Germinal center (tissue), 1 donor: ENCODE data around the gene CDKN2B-AS1.

Experiments used
- DNase-seq: peaks from one replicate; pipeline ENCODE4 v3.0.0; 2012; ENCODE audit warnings: mixed read lengths, low spot score

Gene CDKN2B-AS1

DNA sequence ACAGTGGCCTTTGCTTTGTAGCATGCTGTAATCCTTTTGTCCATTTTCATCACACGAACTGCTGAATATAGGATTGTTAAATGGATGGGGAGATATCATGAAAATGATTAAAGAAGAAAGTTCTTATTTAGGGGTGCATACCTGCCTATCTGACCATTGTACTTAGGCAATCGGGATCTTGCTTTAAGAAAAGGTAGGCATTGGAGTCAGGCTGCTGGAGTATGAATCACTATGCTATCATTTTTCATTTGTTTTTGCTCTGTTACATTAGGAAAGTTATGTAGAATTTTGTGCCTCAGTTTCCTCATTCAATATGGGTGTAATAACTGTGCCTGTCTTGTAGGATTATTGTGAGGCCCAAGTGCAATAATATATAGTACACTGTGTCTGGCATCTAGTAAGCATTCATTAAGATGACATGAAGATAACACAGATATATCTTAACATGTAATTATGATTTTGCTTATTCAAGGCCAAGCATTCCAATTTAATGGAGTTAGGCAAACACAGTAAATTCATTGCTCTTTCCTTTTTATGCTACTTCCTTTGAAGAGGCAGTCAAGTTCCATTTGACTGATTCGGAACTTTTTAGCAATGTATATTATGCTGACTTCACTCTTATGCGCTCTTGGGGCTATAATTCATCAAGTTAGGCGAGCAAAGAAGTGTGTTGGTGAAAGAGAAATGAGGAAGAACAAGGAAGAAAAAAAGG is 124.4 kb downstream of the CDKN2B-AS1 start:
- DNase-seq, result no peak

DNA sequence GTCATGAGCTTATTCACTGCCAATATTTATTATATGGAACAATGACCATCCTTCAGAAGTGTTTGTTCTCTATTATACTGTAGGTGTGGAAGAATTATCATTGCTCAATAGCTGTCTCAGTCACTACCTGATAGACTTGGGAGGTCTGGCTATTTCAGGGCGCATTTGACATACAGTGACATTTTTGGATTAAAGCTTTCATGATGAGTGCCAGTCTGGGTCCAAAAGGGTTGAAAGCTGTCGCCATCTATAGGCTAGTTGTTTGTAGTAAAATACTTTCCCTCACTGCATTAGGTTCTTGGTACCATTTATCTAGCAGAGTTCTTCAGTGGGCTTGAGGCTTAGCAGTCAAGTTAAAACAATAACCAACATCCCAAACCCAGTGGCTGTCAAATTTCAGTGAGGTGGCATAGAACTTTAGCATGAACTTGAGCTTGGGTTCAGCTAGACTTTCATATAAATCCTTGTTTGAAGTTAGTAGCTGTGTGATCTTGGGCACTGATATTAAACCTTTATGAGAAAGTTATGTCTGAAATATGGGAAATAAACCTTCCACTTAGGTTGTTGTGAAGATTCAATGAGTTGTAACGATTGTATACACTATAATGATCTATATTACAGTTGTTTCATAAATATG is 125.0 kb downstream of the CDKN2B-AS1 start:
- DNase-seq, result no peak

DNA sequence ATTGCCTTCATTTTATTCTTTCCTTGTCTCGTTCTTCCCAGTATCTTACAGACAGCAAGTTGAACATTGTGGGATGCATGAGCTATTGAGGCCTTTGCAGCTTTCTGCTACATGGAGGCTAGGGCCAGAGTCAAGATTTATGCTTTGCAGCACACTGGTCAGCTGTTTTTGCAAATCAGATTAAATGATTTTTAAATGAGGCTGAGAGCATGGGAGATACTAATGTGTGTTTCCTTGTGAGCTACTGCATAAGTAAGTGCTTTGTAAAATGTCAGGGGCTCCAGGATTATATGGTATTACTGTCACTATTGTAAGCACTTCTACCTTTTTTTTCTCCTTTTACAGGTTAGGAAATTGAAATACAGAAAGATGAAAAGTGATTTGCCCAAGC is 125.6 kb downstream of the CDKN2B-AS1 start:
- DNase-seq, result no peak

DNA sequence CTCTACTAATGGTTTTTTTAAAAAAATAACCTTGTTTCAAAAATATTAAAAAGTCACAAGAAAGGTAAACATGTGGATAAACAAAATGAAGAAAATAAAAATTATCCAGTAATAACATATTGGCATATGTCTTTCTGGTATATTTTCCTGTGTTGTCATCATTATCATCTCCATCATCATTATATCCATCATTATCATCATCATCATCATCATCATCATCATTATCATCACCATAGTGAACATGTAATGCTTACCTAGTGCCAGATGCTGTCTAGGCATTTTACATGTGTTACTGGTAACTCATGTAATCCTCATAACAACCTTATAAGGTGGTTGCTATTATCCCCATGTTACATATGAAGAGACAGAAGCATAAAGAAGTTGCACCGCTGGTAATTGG is 126.0 kb downstream of the CDKN2B-AS1 start:
- DNase-seq, result no peak

DNA sequence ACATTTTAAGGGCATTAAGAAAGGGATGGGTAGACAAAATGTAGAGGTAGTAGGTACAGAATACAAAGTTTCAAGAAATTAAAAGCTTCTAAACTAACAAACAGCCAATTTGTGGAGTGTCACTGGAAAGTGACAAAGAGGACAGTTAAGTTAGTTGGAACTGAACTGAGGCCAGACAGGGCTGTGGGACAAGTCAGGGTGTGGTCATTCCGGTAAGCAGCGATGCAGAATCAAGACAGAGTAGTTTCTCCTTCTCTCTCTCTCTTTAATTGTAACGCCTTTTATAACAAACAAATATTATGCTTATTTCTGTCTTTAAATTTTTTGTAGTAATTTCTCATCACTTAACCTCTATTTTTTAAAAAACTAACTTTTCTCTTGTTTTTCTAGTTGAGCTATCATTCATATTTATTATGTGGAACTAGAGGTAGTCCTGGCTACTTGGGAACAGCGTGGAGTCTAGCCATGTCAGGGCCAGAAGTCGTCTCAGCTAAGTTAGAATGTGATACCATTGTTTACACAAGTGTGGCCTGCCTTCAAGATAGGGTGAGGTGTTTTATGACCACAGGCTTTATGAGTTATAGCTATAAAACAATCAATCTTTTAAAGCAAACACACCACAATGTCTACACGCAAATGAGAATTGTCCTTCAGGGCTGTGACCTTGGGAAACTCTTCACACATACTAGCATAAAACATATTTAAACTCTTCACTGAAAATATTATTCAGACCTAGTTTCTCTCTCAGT is 129.8 kb downstream of the CDKN2B-AS1 start:
- DNase-seq, result no peak

DNA sequence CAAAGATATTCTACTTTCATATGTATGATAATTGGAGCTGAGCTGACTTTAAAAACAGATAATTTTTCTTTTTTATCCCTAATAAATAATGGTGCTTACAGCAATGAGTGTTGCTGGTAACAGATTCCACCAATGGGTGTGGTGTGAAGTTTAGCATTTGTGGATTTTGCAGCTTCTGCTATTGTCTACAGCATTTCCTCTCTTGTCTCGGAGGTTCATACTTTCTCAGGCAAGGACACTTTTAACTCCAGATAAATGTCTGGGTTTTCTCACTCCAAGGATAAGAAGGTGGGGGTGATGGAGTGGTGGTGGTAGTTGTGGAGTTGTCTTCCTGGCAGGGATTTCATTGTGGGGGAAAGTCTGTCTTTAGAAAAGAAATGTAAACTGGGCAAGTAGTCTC is 134.5 kb downstream of the CDKN2B-AS1 start:
- no peak for DNase-seq

DNA sequence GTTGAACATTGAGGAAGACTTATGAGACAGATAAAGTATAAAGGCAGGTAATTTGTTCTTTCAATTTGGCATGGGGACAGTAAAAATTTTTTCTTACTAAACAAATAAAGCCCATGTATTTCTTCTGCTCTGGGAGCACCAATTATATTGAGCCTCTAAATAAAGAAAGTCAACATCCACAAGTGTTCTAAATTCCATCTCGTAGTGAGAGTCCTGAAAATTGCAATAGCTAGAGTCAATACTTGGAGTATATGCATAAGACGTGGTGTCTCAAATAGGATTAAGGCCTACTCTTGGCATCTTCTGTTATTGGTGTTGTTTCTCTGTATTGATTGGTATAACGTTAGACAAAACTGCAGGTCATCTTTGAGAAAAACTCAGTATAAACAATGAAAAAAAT is 135.0 kb downstream of the CDKN2B-AS1 start:
- no peak for DNase-seq

DNA sequence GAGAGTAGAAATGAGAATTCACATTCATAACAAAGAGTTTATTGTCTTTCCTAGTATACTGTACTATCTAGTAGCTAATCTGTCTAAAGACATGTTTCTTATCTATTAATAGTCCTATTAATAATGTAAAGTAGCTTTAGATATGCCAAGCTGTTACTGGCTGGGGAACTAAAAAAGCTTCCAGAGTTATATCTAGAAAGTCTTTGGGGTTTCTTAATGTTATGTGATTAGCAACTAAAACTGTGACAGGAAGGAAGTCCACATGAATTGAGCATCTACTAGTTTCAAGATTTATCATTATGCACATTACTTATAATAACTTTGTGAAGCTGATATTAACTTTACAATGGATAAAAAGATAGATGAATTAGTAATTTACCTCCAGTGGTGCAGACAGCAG is 137.2 kb downstream of the CDKN2B-AS1 start:
- no peak for DNase-seq

DNA sequence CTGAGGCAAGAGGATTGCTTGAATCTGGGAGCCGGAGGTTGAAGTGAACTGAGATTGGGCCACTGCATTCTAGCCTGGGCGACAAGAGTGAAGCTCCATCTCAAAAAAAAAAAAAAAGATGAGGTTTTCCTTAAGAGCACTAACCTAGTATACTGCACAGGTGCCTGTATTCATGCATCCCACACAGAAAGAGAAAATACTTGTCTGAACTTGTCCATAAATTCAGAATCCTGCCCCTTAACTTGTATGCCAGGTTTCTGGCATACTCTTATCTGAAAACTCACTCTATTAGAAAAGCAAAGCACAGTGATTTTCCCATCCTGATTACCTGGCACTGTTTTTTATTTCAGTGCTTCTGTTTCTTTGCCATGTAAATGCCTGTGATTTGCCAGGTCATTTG is 139.8 kb downstream of the CDKN2B-AS1 start:
- no peak for DNase-seq

DNA sequence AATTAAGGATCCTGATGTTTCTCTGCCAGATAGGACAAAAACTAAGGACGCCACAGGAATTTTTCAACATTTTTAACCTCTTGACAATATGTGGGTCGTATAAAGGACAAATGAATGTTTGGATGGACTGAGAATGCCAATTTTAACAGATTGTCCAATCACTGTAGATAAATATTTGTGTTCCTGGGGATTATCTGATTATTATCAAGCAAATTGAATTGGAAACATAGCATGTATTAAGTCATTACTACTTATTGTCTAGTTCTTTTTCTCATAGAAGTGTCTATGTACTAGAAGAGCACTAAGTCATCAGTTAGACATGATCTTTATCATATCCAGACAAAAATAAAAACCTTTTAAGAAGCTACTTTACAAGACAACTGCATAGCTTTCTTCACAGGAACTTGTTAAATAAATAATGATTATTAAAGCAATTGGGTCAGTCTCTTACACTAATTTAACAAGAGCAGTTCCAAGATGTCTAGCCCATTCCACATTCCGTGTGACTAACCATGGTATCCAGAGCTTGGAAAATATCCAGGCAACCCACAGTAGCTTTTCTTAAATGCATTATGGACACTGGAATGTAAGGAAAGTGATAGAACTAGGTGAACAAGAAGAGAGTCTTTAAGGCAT is 142.0 kb downstream of the CDKN2B-AS1 start:
- no peak for DNase-seq

DNA sequence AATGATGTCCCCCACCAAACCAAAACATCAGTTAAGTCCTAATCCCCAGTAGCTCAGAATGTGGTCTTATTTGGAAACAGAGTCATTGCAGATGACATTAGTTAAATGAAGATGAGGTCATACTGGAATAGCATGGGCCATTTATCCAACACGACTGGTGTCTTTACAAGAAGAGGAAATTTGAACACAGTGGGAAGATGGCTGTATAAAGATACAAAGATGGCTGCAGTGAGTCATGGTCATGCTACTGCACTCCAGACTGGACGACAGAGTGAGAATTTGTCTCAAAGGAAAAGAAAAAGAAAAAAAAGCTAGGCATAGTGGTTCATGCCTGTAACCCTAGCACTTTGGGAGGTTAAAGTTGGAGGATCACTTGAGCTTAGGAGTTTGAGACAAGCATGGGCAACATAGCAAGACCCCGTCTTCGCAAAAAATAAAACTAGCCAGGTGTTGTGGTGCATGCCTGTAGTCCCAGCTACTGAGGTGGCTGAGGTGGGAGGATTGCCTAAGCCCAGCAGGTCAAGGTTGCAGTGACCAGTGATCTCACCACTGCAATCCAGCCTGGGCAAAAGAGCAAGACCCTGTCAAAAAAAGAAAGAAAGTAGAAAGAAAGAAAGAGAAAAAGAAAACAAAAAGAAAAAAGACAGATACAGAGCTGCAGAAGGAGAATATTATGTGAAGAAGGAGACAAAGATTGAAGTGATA is 144.5 kb downstream of the CDKN2B-AS1 start:
- DNase-seq, result no peak

DNA sequence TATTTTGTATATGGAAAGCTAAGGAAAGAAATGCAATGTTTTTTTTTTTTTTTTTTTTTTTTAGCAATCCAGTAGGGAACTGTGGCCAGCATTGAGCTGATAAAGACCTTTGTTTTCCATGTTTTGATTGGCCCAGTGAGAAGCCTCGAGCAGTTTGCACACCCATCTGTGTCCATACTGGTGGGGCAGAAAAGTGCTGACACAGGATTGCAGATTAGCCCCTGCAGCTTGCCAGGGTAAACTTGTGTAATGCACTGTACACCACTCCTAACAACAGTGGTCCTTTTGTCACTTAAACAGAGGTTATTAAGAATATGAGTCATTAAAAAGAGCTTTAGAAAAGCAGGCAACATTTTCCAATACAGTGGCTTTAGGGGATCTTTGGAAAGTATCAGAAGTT is 147.3 kb downstream of the CDKN2B-AS1 start:
- no peak for DNase-seq

DNA sequence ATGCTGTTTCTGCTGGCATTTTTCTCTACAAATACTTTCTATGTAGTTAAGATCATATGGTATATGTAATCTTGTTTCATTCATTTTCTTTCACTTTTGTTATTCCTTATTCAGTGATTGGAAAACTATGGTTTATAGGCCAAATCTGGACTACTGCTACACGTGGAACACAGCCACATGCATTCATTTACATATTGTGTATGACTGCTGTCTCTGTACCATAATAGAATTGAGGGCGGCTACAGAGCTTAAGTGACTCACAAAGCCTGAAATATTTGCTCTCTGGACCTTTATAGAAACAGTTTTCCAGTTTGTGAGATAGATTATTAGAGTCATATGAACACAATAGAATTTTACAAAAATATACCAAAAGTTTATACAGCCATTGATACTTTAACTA is 148.1 kb downstream of the CDKN2B-AS1 start:
- DNase-seq, result no peak

DNA sequence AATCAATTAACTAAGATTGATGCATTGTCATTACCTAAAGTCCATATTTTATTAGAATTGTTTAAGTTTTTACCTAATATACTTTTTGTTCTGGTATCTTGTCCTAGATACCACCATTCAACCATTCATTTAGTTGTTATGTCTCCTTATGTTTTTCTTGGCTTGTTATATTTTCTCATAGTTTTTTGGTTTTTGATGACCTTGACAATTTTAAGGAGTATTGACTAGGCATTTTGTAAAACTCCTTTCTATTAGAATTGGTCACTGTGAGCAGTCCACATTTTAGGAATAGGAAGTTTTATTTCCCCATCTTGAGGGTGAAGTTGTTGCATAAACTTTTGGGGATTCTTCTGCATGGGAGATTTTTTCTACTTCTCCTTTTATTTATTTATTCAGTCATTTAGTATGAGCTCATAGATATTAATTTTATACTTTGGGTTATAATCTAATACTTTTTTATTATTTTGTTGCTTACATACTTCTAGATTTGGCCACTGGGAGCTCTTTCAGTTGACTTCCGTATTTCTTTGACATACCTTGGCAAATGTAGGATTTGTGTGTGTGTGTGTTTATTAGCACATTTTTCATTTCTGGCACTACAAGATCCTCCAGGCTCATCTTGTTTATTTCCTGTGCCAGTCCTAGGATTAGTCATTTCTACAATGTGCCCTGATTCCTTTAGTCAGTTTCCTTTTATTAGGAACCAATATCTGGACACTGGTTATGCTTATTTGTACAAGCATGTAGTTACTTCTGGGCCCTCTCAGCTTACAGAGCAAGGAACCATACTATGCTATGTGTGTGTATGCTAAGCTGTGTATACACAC is 149.4 kb downstream of the CDKN2B-AS1 start:
- DNase-seq, result no peak

DNA sequence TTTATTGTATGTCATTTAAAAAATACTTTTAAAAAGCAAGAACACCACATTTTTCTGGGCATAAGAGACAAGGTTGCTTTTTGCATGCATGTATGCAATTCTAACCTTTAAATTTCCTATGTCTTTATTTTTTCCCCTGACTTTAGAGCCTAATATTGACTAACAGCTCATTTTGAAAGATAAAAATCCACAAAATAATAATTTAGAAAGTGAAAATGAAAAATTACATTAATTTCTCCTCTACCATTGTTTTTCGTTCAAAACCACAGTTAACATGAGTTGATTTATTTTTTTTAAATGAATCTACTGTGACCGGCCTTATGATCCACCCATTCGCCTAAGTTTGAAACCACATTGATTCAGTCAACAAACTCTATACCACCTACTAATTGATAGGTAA is 152.0 kb downstream of the CDKN2B-AS1 start:
- no peak for DNase-seq

DNA sequence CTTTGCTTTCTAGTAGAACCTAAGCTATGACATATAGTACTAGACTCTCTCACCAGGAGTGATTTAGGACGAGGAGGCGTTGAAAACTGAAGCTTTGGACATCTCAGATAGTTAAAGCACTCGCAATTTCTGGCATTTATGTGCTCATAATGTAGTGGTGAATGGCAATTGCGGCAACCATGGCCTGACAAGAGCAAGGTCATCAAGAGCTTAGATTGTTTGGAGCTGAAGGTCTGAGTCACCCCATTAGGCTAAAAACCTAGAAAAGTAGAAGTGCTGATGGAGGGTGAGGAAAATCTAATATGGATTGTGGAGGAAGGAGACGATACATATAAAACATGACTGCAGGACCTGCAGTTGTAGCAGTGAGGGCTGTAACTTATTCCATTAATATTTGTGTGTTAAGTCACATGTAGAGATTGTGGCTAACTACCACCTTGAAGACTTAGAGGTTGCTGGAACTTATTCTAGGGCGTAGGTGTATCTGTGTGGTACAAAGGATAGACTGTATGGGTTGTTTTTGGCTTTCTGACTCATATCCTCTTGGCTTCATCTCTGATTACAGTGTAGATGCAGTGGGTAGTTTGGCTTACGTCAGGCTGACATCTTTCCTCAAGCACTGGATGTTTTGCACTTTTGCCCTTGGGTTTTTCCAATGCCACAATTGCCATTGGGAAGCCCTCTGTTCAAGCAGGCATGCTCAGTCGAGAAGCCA is 153.4 kb downstream of the CDKN2B-AS1 start:
- no peak for DNase-seq

DNA sequence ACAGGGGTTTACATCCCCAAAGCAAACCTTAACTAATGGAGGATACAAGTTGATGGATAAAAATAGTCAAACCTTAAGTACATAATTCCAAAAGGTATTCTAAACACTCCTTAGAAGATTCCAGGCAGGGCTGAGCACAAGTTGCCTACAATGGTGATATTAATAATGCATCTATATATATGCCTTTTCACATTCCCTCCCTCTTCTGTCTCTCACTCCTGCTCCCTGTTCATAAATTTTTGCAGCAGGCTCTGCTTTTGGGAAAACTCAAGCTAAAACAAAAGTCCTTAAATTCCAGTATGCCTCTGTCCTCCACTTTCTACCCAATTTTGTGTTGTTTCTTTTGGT is 153.9 kb downstream of the CDKN2B-AS1 start:
- DNase-seq, result no peak

DNA sequence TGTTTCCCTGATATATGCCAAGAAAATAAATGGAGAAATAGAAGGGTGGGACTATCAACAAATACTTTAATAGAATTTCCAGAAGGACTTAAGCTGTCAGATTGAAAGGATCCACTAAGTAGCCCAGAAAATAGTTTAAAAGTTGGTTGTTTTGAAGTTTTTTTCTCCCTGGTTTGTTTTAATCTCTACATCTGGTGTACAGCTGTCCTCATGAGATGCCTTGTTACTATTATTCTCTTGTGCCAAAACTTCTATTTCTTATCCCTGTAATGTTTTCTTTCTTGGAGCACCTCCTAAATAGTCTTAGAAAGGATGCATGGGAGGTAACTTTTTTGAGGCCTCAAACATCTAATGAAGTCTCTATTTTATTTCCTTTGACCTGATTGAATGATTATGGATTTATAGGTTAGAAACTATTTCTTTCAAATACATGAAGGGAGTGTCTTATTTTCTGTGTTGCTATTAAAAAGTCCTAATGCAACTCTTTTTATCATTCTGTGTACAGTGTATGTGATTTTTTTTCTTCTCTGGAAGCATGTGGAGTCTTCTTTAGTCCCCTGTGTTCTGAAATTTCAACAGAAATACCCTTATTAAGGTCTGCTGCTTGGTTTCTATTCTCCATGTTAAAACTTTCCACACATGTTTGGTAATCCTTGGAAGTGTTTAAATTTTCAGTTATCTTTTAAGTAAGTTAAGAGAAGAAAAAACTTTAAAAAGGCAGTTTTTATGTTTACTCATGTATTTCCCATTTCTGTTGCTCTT is 154.5 kb downstream of the CDKN2B-AS1 start:
- DNase-seq, result no peak

DNA sequence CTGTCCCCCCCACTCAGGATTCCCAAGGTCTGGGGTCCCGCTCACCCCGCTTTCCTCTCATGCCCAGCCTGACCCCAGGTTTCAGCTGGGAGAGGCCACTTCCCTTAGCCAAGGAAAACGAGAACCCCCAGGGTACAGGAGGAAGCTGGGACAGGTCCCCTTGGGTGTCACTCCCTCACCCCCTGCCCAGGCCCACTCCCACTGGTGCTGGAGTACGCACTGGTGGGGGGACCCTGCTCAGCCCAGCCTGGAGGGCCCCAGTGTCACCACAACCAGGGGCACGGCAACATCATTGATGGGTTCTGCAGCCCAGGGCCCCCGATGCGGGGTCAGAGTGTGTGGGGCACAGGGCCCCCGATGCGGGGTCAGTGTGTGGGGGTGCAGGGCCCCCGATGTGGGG is 159.5 kb downstream of the CDKN2B-AS1 start:
- no peak for DNase-seq

DNA sequence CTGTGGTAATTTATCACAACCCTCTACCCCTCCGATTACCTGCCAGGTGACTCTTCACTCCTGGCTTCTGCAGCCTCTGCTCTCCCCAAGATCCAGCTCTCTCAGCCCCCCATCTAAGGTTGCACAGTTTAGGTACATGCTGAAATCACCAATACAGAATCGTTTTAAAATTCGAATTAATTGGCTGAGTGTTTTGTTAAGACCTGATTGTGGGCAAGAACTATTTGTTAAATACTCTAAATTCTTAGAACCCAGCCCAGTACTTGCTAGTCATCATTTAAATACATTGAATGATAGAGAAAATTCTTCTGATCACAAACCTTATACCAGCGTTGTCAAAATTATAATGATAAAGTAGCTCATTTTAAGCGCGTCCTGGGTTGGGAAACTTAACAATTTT is 162.0 kb downstream of the CDKN2B-AS1 start:
- DNase-seq, result no peak
